SK-N-SH (cell line): ENCODE measurements around the gene KCNN2.

Source experiments
- CTCF ChIP-seq: fragments of 200-600 bp; sonication (generic); IDR thresholded peaks from 2 replicates; pipeline ENCODE4 v1.6.1; 2017; ENCODE audit warnings: antibody characterized with exemption, mild to moderate bottlenecking, moderate library complexity
- EP300 ChIP-seq, 2 experiments: IDR thresholded peaks; 2 replicates each; pipeline versions ENCODE4 v1.4.0 to v1.6.1; 2012; ENCODE audit warnings: borderline replicate concordance in 1 of 2, low read depth in 1 of 2, low read length in 1 of 2
- EZH2phosphoT487 ChIP-seq: fragments of 200-600 bp; sonication (generic); IDR thresholded peaks from 2 replicates; pipeline ENCODE4 v1.6.1; 2017; ENCODE audit warnings: low read depth, mixed run types, mild to moderate bottlenecking, antibody characterized with exemption, moderate library complexity, borderline replicate concordance
- SMC3 ChIP-seq: IDR thresholded peaks from 2 replicates; pipeline ENCODE4 v1.6.1; 2012; ENCODE audit warnings: low read depth, low read length, improper control_type of control experiment
- TAF1 ChIP-seq: IDR thresholded peaks from 2 replicates; pipeline ENCODE4 v1.6.1; 2012; ENCODE audit warnings: low read depth, mild to moderate bottlenecking, low read length, moderate library complexity, borderline replicate concordance
- TCF12 ChIP-seq: IDR thresholded peaks from 2 replicates; pipeline ENCODE4 v1.4.0; 2012
- TF ChIP-seq, protein P1 (sequence below): IDR thresholded peaks from 2 replicates; pipeline ENCODE4 v1.4.0; 2012; ENCODE audit warnings: low read depth

DNA sequence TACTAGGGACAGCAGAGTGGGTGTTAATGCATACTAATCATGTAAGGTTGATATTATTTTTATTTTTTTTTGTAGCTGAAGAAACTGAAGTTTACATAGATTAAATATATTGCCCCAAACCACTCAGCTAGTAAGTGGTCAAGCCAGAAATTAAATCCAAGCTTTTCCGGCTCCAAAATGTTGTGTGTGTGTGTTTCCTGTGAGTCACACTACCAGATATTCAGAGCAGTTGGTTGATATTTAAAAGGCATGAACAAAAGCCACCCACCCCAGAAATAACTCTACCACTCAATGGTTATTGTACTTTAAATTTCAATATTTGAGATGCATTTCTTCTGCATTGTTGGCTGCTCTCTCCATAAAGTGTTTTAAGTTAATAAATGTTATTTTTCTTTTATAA lies 29.5 kb downstream of the KCNN2 start:
- TF ChIP-seq CTCF (no peak), TCF12 (no peak), TAF1 (no peak), SMC3 (no peak), EZH2phosphoT487 (no peak), EP300 (IDR thresholded peaks at IDR 0.05; ENCODE audit: borderline replicate concordance in 1 of 2, low read depth in 1 of 2, low read length in 1 of 2) (no peak)
- TF ChIP-seq, protein P1, sequence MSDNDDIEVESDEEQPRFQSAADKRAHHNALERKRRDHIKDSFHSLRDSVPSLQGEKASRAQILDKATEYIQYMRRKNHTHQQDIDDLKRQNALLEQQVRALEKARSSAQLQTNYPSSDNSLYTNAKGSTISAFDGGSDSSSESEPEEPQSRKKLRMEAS, result no peak
